PFSK-1 (cell line): ENCODE data around the gene SLC5A10.

Experiments used
- FOXP2 ChIP-seq: optimal IDR thresholded peaks from 2 replicates; pipeline ENCODE3; 2011; ENCODE audit warnings: borderline replicate concordance, control low read depth, inconsistent platforms; ENCODE audit not compliant: insufficient read depth; ENCODE audit errors: extremely low read length, extremely low read depth
- POLR2AphosphoS5 ChIP-seq: IDR thresholded peaks from 2 replicates; pipeline ENCODE4 v1.6.1; 2012; ENCODE audit warnings: low read depth, mild to moderate bottlenecking, control low read depth, low read length, moderate library complexity
- REST ChIP-seq, 2 experiments: IDR thresholded peaks; 2 replicates each; pipeline versions ENCODE4 v1.6.1 to v1.8.0; 2011 to 2012; ENCODE audit warnings: low read depth in 2 of 2, low read length in 2 of 2, control low read depth in 1 of 2, inconsistent platforms in 1 of 2, mild to moderate bottlenecking in 1 of 2, moderate library complexity in 1 of 2; ENCODE audit not compliant: insufficient read depth in 1 of 2
- SIN3A ChIP-seq: IDR thresholded peaks from 2 replicates; pipeline ENCODE4 v1.6.1; 2012; ENCODE audit warnings: mild to moderate bottlenecking, low read length, moderate library complexity, borderline replicate concordance; ENCODE audit not compliant: insufficient read depth
- TAF1 ChIP-seq: IDR thresholded peaks from 2 replicates; pipeline ENCODE4 v1.6.1; 2012; ENCODE audit warnings: low read length, control low read depth, borderline replicate concordance; ENCODE audit not compliant: insufficient read depth

The SLC5A10 gene

GRCh38 chr17:19011581-19011980 lies 59.6 kb downstream of the SLC5A10 start:
- no peak for TF ChIP-seq TAF1
- no peak for TF ChIP-seq SIN3A
- TF ChIP-seq POLR2AphosphoS5, result no peak
- no peak for TF ChIP-seq REST (IDR thresholded peaks at IDR 0.05; ENCODE audit: insufficient read depth in 1 of 2, low read depth in 2 of 2, low read length in 2 of 2)
- no peak for TF ChIP-seq FOXP2

GRCh38 chr17:19012171-19013080 lies 60.5 kb downstream of the SLC5A10 start:
- TF ChIP-seq POLR2AphosphoS5 (no peak), FOXP2 (no peak), SIN3A (no peak), REST (IDR thresholded peaks at IDR 0.05; ENCODE audit: insufficient read depth in 1 of 2, low read depth in 2 of 2, low read length in 2 of 2) (no peak)

- TF ChIP-seq TAF1 (no peak), FOXP2 (no peak), SIN3A (no peak), REST (IDR thresholded peaks at IDR 0.05; ENCODE audit: insufficient read depth in 1 of 2, low read depth in 2 of 2, low read length in 2 of 2) (no peak), POLR2AphosphoS5 (no peak)
Measured at GRCh38 chr17:19013226-19013625, 61.3 kb downstream of the SLC5A10 start.

- no peak for TF ChIP-seq REST (IDR thresholded peaks at IDR 0.05; ENCODE audit: insufficient read depth in 1 of 2, low read depth in 2 of 2, low read length in 2 of 2)
- no peak for TF ChIP-seq FOXP2
- TF ChIP-seq SIN3A, result no peak
- no peak for TF ChIP-seq TAF1
- TF ChIP-seq POLR2AphosphoS5, result no peak
Measured at GRCh38 chr17:19013806-19014627, 62.1 kb downstream of the SLC5A10 start.
